Progenitor cell of endocrine pancreas (in vitro differentiated cells): ENCODE measurements around the gene TSHZ1. TPM values are rescaled to one million over a fixed set of nuclear protein-coding genes. Genes with fewer than 3 reads are reported as not detected.
A peak's percentile ranks its signal among the peaks of the same experiment; 100 is the strongest.

ENCODE experiments used
- DNase-seq: peaks from one replicate; pipeline ENCODE4 v3.0.0; 2021; ENCODE audit warnings: low spot score; ENCODE audit not compliant: unreplicated experiment
- H3K27ac Mint-ChIP-seq: 2 replicates; pipeline ENCODE4 v1.8.0; 2021; ENCODE audit warnings: mild to moderate bottlenecking, moderate library complexity, mixed read lengths
- H3K27me3 Mint-ChIP-seq: 2 replicates; pipeline ENCODE4 v1.8.0; 2021; ENCODE audit warnings: mixed read lengths
- H3K36me3 Mint-ChIP-seq: 2 replicates; pipeline ENCODE4 v1.8.0; 2022; ENCODE audit warnings: mixed read lengths; ENCODE audit not compliant: insufficient read depth
- H3K4me1 Mint-ChIP-seq: 2 replicates; pipeline ENCODE4 v1.8.0; 2021; ENCODE audit warnings: low read depth, mixed read lengths
- H3K4me3 Mint-ChIP-seq: 2 replicates; pipeline ENCODE4 v1.8.0; 2021; ENCODE audit warnings: low read depth, mild to moderate bottlenecking, moderate library complexity, mixed read lengths
- H3K9me3 Mint-ChIP-seq: 2 replicates; pipeline ENCODE4 v1.8.0; 2021; ENCODE audit warnings: low read depth, mixed read lengths
- CTCF ChIP-seq: fragments of 200-600 bp; sonication (generic); IDR thresholded peaks from one replicate; pipeline ENCODE4 v1.5.0; 2021; ENCODE audit warnings: antibody characterized with exemption, mild to moderate bottlenecking; ENCODE audit not compliant: unreplicated experiment
- total RNA-seq: library from RNA; stranded (reverse); gene quantifications from 2 replicates; pipeline ENCODE4 v1.2.1, GENCODE V29; 2021

The TSHZ1 gene
- total RNA-seq, 1 donor from 2014 or later, result 17.1 TPM

GRCh38 chr18:75211953-75212750 lies 1.6 kb downstream of the TSHZ1 start:
- no peaks in the 10 kb centered on the region for H3K9me3 Mint-ChIP-seq
- H3K27ac Mint-ChIP-seq, result peak overlapping the region; percentile 95
- no peak for TF ChIP-seq CTCF
- peak overlapping the region; percentile 74 for H3K4me3 Mint-ChIP-seq
- H3K36me3 Mint-ChIP-seq, result no peaks in the 10 kb centered on the region
- no peaks in the 10 kb centered on the region for H3K27me3 Mint-ChIP-seq
- peak; percentile 31 for DNase-seq
- peaks cover 56% of the 10 kb centered on the region for H3K4me1 Mint-ChIP-seq

- H3K9me3 Mint-ChIP-seq, result no peaks in the 10 kb centered on the region
These were observed 2.1 kb downstream of the TSHZ1 start for GRCh38 chr18:75212751-75213090.

GRCh38 chr18:75213611-75214331 lies 3.2 kb downstream of the TSHZ1 start:
- Mint-ChIP-seq H3K4me1 (peaks cover 63% of the 10 kb centered on the region), H3K9me3 (no peaks in the 10 kb centered on the region), H3K27me3 (no peaks in the 10 kb centered on the region), H3K27ac (no peak overlapping the region), H3K4me3 (peak overlapping the region; percentile 7), H3K36me3 (no peaks in the 10 kb centered on the region)
- no peak for TF ChIP-seq CTCF
- no peak for DNase-seq

More at GRCh38 chr18:75212751-75213090, 2.1 kb downstream of the TSHZ1 start:
- Mint-ChIP-seq H3K27me3 (no peaks in the 10 kb centered on the region), H3K36me3 (no peaks in the 10 kb centered on the region), H3K4me3 (peak overlapping the region; percentile 74), H3K4me1 (peaks cover 55% of the 10 kb centered on the region), H3K27ac (peak overlapping the region; percentile 95)
- no peak for TF ChIP-seq CTCF
- DNase-seq, result no peak

GRCh38 chr18:75214332-75214690 lies 3.7 kb downstream of the TSHZ1 start:
- no peaks in the 10 kb centered on the region for H3K36me3 Mint-ChIP-seq
- H3K27me3 Mint-ChIP-seq, result no peaks in the 10 kb centered on the region
- no peak for DNase-seq
- peak overlapping the region; percentile 7 for H3K4me3 Mint-ChIP-seq
- no peaks in the 10 kb centered on the region for H3K9me3 Mint-ChIP-seq
- peaks cover 67% of the 10 kb centered on the region for H3K4me1 Mint-ChIP-seq
- TF ChIP-seq CTCF, result no peak
- peak overlapping the region; percentile 0 for H3K27ac Mint-ChIP-seq

GRCh38 chr18:75214766-75215510 lies 4.3 kb downstream of the TSHZ1 start:
- H3K27me3 Mint-ChIP-seq, result no peaks in the 10 kb centered on the region
- no peaks in the 10 kb centered on the region for H3K36me3 Mint-ChIP-seq
- peak overlapping the region; percentile 86 for H3K27ac Mint-ChIP-seq
- H3K4me3 Mint-ChIP-seq, result no peak overlapping the region
- TF ChIP-seq CTCF, result no peak
- no peak for DNase-seq
- H3K4me1 Mint-ChIP-seq, result peaks cover 68% of the 10 kb centered on the region
- no peaks in the 10 kb centered on the region for H3K9me3 Mint-ChIP-seq
